PFSK-1 (cell line): ENCODE data around the gene RUNX3.

Experiments
- FOXP2 ChIP-seq: optimal IDR thresholded peaks from 2 replicates; pipeline ENCODE3; 2011; ENCODE audit warnings: borderline replicate concordance, control low read depth, inconsistent platforms; ENCODE audit not compliant: insufficient read depth; ENCODE audit errors: extremely low read length, extremely low read depth
- POLR2AphosphoS5 ChIP-seq: IDR thresholded peaks from 2 replicates; pipeline ENCODE4 v1.6.1; 2012; ENCODE audit warnings: low read depth, mild to moderate bottlenecking, control low read depth, low read length, moderate library complexity
- REST ChIP-seq, 2 experiments: IDR thresholded peaks; 2 replicates each; pipeline versions ENCODE4 v1.6.1 to v1.8.0; 2011 to 2012; ENCODE audit warnings: low read depth in 2 of 2, low read length in 2 of 2, control low read depth in 1 of 2, inconsistent platforms in 1 of 2, mild to moderate bottlenecking in 1 of 2, moderate library complexity in 1 of 2; ENCODE audit not compliant: insufficient read depth in 1 of 2
- SIN3A ChIP-seq: IDR thresholded peaks from 2 replicates; pipeline ENCODE4 v1.6.1; 2012; ENCODE audit warnings: mild to moderate bottlenecking, low read length, moderate library complexity, borderline replicate concordance; ENCODE audit not compliant: insufficient read depth
- TAF1 ChIP-seq: IDR thresholded peaks from 2 replicates; pipeline ENCODE4 v1.6.1; 2012; ENCODE audit warnings: low read length, control low read depth, borderline replicate concordance; ENCODE audit not compliant: insufficient read depth

Gene RUNX3

GRCh38 chr1:24888971-24889676 lies 41.0 kb downstream of the RUNX3 start:
- TF ChIP-seq REST (IDR thresholded peaks at IDR 0.05; ENCODE audit: insufficient read depth in 1 of 2, low read depth in 2 of 2, low read length in 2 of 2), result no peak
- no peak for TF ChIP-seq TAF1
- TF ChIP-seq FOXP2, result no peak
- TF ChIP-seq POLR2AphosphoS5, result no peak
- TF ChIP-seq SIN3A, result no peak

GRCh38 chr1:24888061-24888970 lies 41.8 kb downstream of the RUNX3 start:
- no peak for TF ChIP-seq REST (IDR thresholded peaks at IDR 0.05; ENCODE audit: insufficient read depth in 1 of 2, low read depth in 2 of 2, low read length in 2 of 2)
- no peak for TF ChIP-seq SIN3A
- TF ChIP-seq POLR2AphosphoS5, result no peak
- TF ChIP-seq TAF1, result no peak
- TF ChIP-seq FOXP2, result no peak

- no peak for TF ChIP-seq FOXP2
- TF ChIP-seq POLR2AphosphoS5, result no peak
- TF ChIP-seq REST (IDR thresholded peaks at IDR 0.05; ENCODE audit: insufficient read depth in 1 of 2, low read depth in 2 of 2, low read length in 2 of 2), result no peak
- TF ChIP-seq TAF1, result no peak
- TF ChIP-seq SIN3A, result no peak
These were observed 43.8 kb downstream of the RUNX3 start for GRCh38 chr1:24886241-24886640.

- TF ChIP-seq TAF1 (no peak), REST (IDR thresholded peaks at IDR 0.05; ENCODE audit: insufficient read depth in 1 of 2, low read depth in 2 of 2, low read length in 2 of 2) (no peak), FOXP2 (no peak), POLR2AphosphoS5 (no peak), SIN3A (no peak)
These were observed 45.3 kb downstream of the RUNX3 start for GRCh38 chr1:24884751-24885150.
